LNCaP clone FGC (cell line): Measurements from ENCODE around the gene FOXK2.
"Not testable (repeated sequence)": the region's sequence is repeated elsewhere in the genome, so short reads cannot be mapped to it uniquely, and the experiment has no call there.

ENCODE experiments used
- DNase-seq: peaks from one replicate; pipeline ENCODE4 v3.0.0-alpha.2; 2011; ENCODE audit warnings: low read depth
- H3K4me3 ChIP-seq: 2 replicates; pipeline ENCODE4 v1.5.1; 2011; ENCODE audit warnings: mild to moderate bottlenecking, low read depth, low read length, control low read depth
- CTCF ChIP-seq: IDR thresholded peaks from 2 replicates; pipeline ENCODE4 v1.5.1; 2012; ENCODE audit warnings: mild to moderate bottlenecking; ENCODE audit not compliant: control insufficient read depth, insufficient read depth; ENCODE audit errors: extremely low read depth

FOXK2 gene

GRCh38 chr17:82566129-82566960, 46.8 kb downstream of the FOXK2 start:
- TF ChIP-seq CTCF = no peak
- H3K4me3 ChIP-seq = no peak overlapping the region
- no peak for DNase-seq

- no peak for TF ChIP-seq CTCF
- DNase-seq = no peak
Measured at GRCh38 chr17:82567286-82567685, 47.8 kb downstream of the FOXK2 start.

GRCh38 chr17:82568997-82569393, 49.5 kb downstream of the FOXK2 start:
- no peak overlapping the region for H3K4me3 ChIP-seq
- TF ChIP-seq CTCF = no peak
- no peak for DNase-seq

More at GRCh38 chr17:82567286-82567685, 47.8 kb downstream of the FOXK2 start:
- no peak overlapping the region for H3K4me3 ChIP-seq

GRCh38 chr17:82569621-82570020, 50.1 kb downstream of the FOXK2 start:
- no peak for TF ChIP-seq CTCF
- no peak overlapping the region for H3K4me3 ChIP-seq
- DNase-seq = no peak

- H3K4me3 ChIP-seq = no peak overlapping the region
- DNase-seq = no peak
- no peak for TF ChIP-seq CTCF
Measured at GRCh38 chr17:82570277-82570676, 50.7 kb downstream of the FOXK2 start.

GRCh38 chr17:82571855-82572254, 52.3 kb downstream of the FOXK2 start:
- no peak overlapping the region for H3K4me3 ChIP-seq
- no peak for DNase-seq
- no peak for TF ChIP-seq CTCF

GRCh38 chr17:82574041-82574440, 54.5 kb downstream of the FOXK2 start:
- DNase-seq = no peak
- no peak for TF ChIP-seq CTCF
- H3K4me3 ChIP-seq = no peak overlapping the region

GRCh38 chr17:82575581-82576221, 56.2 kb downstream of the FOXK2 start:
- not testable (repeated sequence) for DNase-seq, H3K4me3 ChIP-seq
